Measurements from ENCODE around the gene CCDC154.
"Not testable (repeated sequence)": the region's sequence is repeated elsewhere in the genome, so short reads cannot be mapped to it uniquely, and the experiment has no call there.

The CCDC154 gene

GRCh38 chr16:1443980-1444729 is at the start of gene CCDC154:
CCDC154 (minus strand) TSS chr16:1444556; CDS start chr16:1444322, 234 bp downstream.
- DNase-seq (ENCODE audit: low read depth, low spot score), result no peak

GRCh38 chr16:1493746-1494094 is 49.4 kb upstream of the CCDC154 start:
- DNase-seq (ENCODE audit: low read depth, low spot score), result no peak

GRCh38 chr16:1492923-1493745 is 48.8 kb upstream of the CCDC154 start, which contains the start of gene TELO2:
TELO2 (plus strand) TSS chr16:1493360; CDS start chr16:1494282, 922 bp downstream.
- DNase-seq (ENCODE audit: low read depth, low spot score), result no peak

GRCh38 chr16:1492082-1492922 is 47.9 kb upstream of the CCDC154 start:
- DNase-seq (ENCODE audit: low read depth, low spot score), result no peak

- DNase-seq (ENCODE audit: low read depth, low spot score), result no peak
Measured at GRCh38 chr16:1491327-1491726, 47.0 kb upstream of the CCDC154 start.

GRCh38 chr16:1489077-1489476 is 44.7 kb upstream of the CCDC154 start:
- no peak for DNase-seq (ENCODE audit: low read depth, low spot score)

- DNase-seq (ENCODE audit: low read depth, low spot score), result no peak
Measured at GRCh38 chr16:1488619-1489018, 44.3 kb upstream of the CCDC154 start, which contains the start of gene PTX4. PTX4 (minus strand) TSS chr16:1488944; CDS start chr16:1488909, 35 bp downstream.

- DNase-seq (ENCODE audit: low read depth, low spot score), result no peak
Measured at GRCh38 chr16:1488054-1488601, 43.8 kb upstream of the CCDC154 start.

- no peak for DNase-seq (ENCODE audit: low read depth, low spot score)
Measured at GRCh38 chr16:1487395-1488053, 43.2 kb upstream of the CCDC154 start.

GRCh38 chr16:1486551-1487390 is 42.4 kb upstream of the CCDC154 start:
- no peak for DNase-seq (ENCODE audit: low read depth, low spot score)

- DNase-seq (ENCODE audit: low read depth, low spot score), result no peak
Measured at GRCh38 chr16:1485847-1486496, 41.6 kb upstream of the CCDC154 start.

GRCh38 chr16:1481906-1482835 is 37.8 kb upstream of the CCDC154 start:
- no peak for DNase-seq (ENCODE audit: low read depth, low spot score)

- DNase-seq (ENCODE audit: low read depth, low spot score), result not testable (repeated sequence)
Measured at GRCh38 chr16:1478937-1479336, 34.6 kb upstream of the CCDC154 start.

- DNase-seq (ENCODE audit: low read depth, low spot score), result no peak
Measured at GRCh38 chr16:1477033-1477432, 32.7 kb upstream of the CCDC154 start.

GRCh38 chr16:1475552-1476114 is 31.3 kb upstream of the CCDC154 start:
- DNase-seq (ENCODE audit: low read depth, low spot score), result no peak

GRCh38 chr16:1474796-1475551 is 30.6 kb upstream of the CCDC154 start, which contains the start of gene CLCN7:
CLCN7 (minus strand) TSS chr16:1475028; CDS start chr16:1474974, 54 bp downstream.
- DNase-seq (ENCODE audit: low read depth, low spot score), result no peak
